OCI-LY7 (cell line): ENCODE data around the gene ZNF503. TPM values are rescaled to one million over a fixed set of nuclear protein-coding genes. Genes with fewer than 3 reads are reported as not detected.

Source experiments
- BruUV-seq: library from RNA; stranded (reverse); fragments of 400-500 nt; replicated peaks from 2 replicates; lab custom pipeline; 2021; lab: Mats Ljungman, UMichigan
- CTCF ChIA-PET: fragments of 300-600 bp; sonication (Branson Sonifier 250); formaldehyde crosslinking; loops from one replicate; lab custom pipeline; 2022; ENCODE audit warnings: antibody characterized with exemption; ENCODE audit not compliant: unreplicated experiment; lab: Charles Lee
- POLR2A ChIA-PET: fragments of 300-600 bp; sonication (Branson Sonifier 250); formaldehyde crosslinking; loops from one replicate; lab custom pipeline; 2022; ENCODE audit warnings: antibody characterized with exemption; lab: Charles Lee
- DNase-seq: peaks from one replicate; pipeline ENCODE4 v3.0.0-alpha.2; 2015; ENCODE audit warnings: low spot score
- H2AFZ ChIP-seq: fragments of 200-600 bp; sonication (generic), shearing (Covaris generic); 2 replicates; pipeline ENCODE4 v1.6.1; 2014; ENCODE audit warnings: mild to moderate bottlenecking, antibody characterized with exemption, low read length, moderate library complexity
- H3K27ac ChIP-seq: fragments of 200-600 bp; sonication (generic); 2 replicates; pipeline ENCODE4 v1.5.1; 2014; ENCODE audit warnings: mixed run types, low read depth, mild to moderate bottlenecking, moderate library complexity, low read length, inconsistent platforms; ENCODE audit not compliant: poor library complexity, severe bottlenecking
- H3K36me3 ChIP-seq: fragments of 200-600 bp; sonication (generic); 2 replicates; pipeline ENCODE4 v1.6.1; 2014; ENCODE audit warnings: mild to moderate bottlenecking, antibody characterized with exemption, low read length, moderate library complexity, mixed read lengths; ENCODE audit not compliant: insufficient read depth
- H3K4me1 ChIP-seq: fragments of 200-600 bp; sonication (generic); 2 replicates; pipeline ENCODE4 v1.5.1; 2014; ENCODE audit warnings: mild to moderate bottlenecking, low read length; ENCODE audit not compliant: insufficient read depth, poor library complexity, severe bottlenecking
- H3K4me2 ChIP-seq: fragments of 200-600 bp; sonication (generic); 2 replicates; pipeline ENCODE4 v1.6.1; 2014; ENCODE audit warnings: mild to moderate bottlenecking, low read length
- H3K4me3 ChIP-seq: fragments of 200-600 bp; sonication (generic); 2 replicates; pipeline ENCODE4 v1.5.1; 2014; ENCODE audit warnings: mild to moderate bottlenecking, low read depth, low read length; ENCODE audit not compliant: poor library complexity, severe bottlenecking
- H3K79me2 ChIP-seq: fragments of 200-600 bp; sonication (generic); 2 replicates; pipeline ENCODE4 v1.6.1; 2016; ENCODE audit warnings: low read depth, mild to moderate bottlenecking, low read length, moderate library complexity, mixed read lengths; ENCODE audit not compliant: insufficient read depth
- H3K9me2 ChIP-seq: fragments of 200-600 bp; sonication (generic); 2 replicates; pipeline ENCODE4 v1.6.1; 2016; ENCODE audit warnings: mild to moderate bottlenecking, low read length, mixed read lengths; ENCODE audit not compliant: insufficient read depth
- H3K9me3 ChIP-seq: fragments of 200-600 bp; sonication (generic); 2 replicates; pipeline ENCODE4 v1.6.1; 2014; ENCODE audit warnings: mild to moderate bottlenecking, mixed run types, low read length, mixed read lengths
- H4K20me1 ChIP-seq: fragments of 200-600 bp; sonication (generic); 2 replicates; pipeline ENCODE4 v1.6.1; 2014; ENCODE audit warnings: mild to moderate bottlenecking, antibody characterized with exemption, low read length, moderate library complexity, mixed read lengths; ENCODE audit not compliant: insufficient read depth
- CTCF ChIP-seq: fragments of 200-600 bp; sonication (generic); conservative IDR thresholded peaks from 2 replicates; pipeline ENCODE4 v1.5.1; 2014; ENCODE audit warnings: mild to moderate bottlenecking, antibody characterized with exemption, low read length, moderate library complexity, mixed read lengths
- EZH2phosphoT487 ChIP-seq: fragments of 200-600 bp; sonication (generic); IDR thresholded peaks from 2 replicates; pipeline ENCODE4 v1.6.1; 2018; ENCODE audit warnings: low read depth, borderline replicate concordance, mild to moderate bottlenecking, mixed run types, antibody characterized with exemption, low read length, moderate library complexity, mixed read lengths
- intact Hi-C: fragments of 100-400 bp; cut with micrococcal nuclease; formaldehyde crosslinking; loops from one replicate; pipeline ENCODE4 v1.10.0; 2022; ENCODE audit not compliant: unreplicated experiment
- total RNA-seq, 2 experiments: library from RNA; depleted of rRNA in 1 of 2; stranded (reverse); fragments of >200 nt in 1 of 2; shearing (Covaris generic) in 1 of 2; gene quantifications; 2 replicates each; pipeline ENCODE4 v1.2.3, GENCODE V29; 2014 to 2022

The ZNF503 gene
- total RNA-seq, 2 experiments from 2014 or later = not detected

DNA sequence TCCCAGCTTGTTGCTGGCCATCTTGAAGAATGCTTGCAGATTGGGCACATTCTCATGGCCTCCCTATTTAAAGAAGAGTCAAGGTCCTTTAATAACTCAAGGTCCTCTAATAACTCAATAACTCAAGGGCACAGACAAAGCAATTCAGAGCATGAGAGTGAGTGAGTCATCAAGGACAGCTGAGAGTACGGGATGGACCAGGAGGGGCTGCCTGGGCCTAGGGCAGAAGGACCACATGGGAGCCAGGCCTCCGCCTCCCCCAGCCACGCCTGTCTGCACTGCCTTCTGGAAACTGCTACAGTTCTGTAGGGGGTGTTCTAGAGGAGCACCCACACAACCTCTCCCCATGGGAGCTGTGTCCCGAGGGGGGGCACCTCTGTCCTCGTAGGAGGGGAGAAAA is 48.9 kb downstream of the ZNF503 start:
- Histone ChIP-seq H3K27ac (no peak overlapping the region), H3K4me1 (no peaks in the 10 kb centered on the region), H3K79me2 (no peaks in the 10 kb centered on the region), H4K20me1 (no peaks in the 10 kb centered on the region), H3K36me3 (no peaks in the 10 kb centered on the region), H3K9me3 (no peaks in the 10 kb centered on the region), H2AFZ (no peak overlapping the region), H3K4me3 (no peak overlapping the region), H3K9me2 (no peaks in the 10 kb centered on the region), H3K4me2 (no peak overlapping the region)
- no peak for DNase-seq
- CTCF ChIA-PET = no interaction called here
- no TSS peak for BruUV-seq
- intact Hi-C loops = no loop called here
- POLR2A ChIA-PET = interaction anchor here (1.0 kb wide), 1 partner anchor 18 kb away, joined by 3 read pairs; no protein-coding TSS in a partner anchor
- no peak for TF ChIP-seq EZH2phosphoT487
- TF ChIP-seq CTCF = no peak

- intact Hi-C loops = no loop called here
- no peaks in the 10 kb centered on the region for H3K36me3 ChIP-seq
- no TSS peak for BruUV-seq
- H2AFZ ChIP-seq = no peak overlapping the region
- ChIA-PET POLR2A (interaction anchor here (0.6 kb wide), 1 partner anchor 95 kb away, joined by 3 read pairs; no protein-coding TSS in a partner anchor), CTCF (no interaction called here)
- no peak overlapping the region for H3K4me3 ChIP-seq
- H3K9me3 ChIP-seq = no peaks in the 10 kb centered on the region
- no peaks in the 10 kb centered on the region for H3K9me2 ChIP-seq
- H3K79me2 ChIP-seq = no peaks in the 10 kb centered on the region
- no peak overlapping the region for H3K27ac ChIP-seq
- H4K20me1 ChIP-seq = no peaks in the 10 kb centered on the region
- no peak for DNase-seq
- no peak overlapping the region for H3K4me2 ChIP-seq
- TF ChIP-seq EZH2phosphoT487 (no peak), CTCF (no peak)
- H3K4me1 ChIP-seq = no peaks in the 10 kb centered on the region
Observed at GRCh38 chr10:75351637-75352036, 49.9 kb downstream of the ZNF503 start.

GRCh38 chr10:75350791-75351190 is 50.8 kb downstream of the ZNF503 start:
- H3K4me2 ChIP-seq = no peak overlapping the region
- no peaks in the 10 kb centered on the region for H3K4me1 ChIP-seq
- no peak overlapping the region for H2AFZ ChIP-seq
- no peaks in the 10 kb centered on the region for H3K36me3 ChIP-seq
- no peaks in the 10 kb centered on the region for H3K9me3 ChIP-seq
- no peak overlapping the region for H3K4me3 ChIP-seq
- ChIA-PET POLR2A (interaction anchor here (0.6 kb wide), 1 partner anchor 95 kb away, joined by 3 read pairs; no protein-coding TSS in a partner anchor), CTCF (no interaction called here)
- H3K79me2 ChIP-seq = no peaks in the 10 kb centered on the region
- intact Hi-C loops = no loop called here
- H3K27ac ChIP-seq = no peak overlapping the region
- TF ChIP-seq EZH2phosphoT487 (no peak), CTCF (no peak)
- no peak for DNase-seq
- H4K20me1 ChIP-seq = no peaks in the 10 kb centered on the region
- no TSS peak for BruUV-seq
- H3K9me2 ChIP-seq = no peaks in the 10 kb centered on the region

Other genes starting within 250 kb of the ZNF503 start
- gene VDAC2, start 191.0 kb downstream of the ZNF503 start, total RNA-seq (2014; rRNA removed; shearing (Covaris generic)) = 77.8 and 81.4 TPM in 2 replicates
- 148 and 182 TPM in 2 replicates for gene VDAC2, start 191.0 kb downstream of the ZNF503 start, total RNA-seq (2022)
- 20.7 and 37.7 TPM in 2 replicates for gene COMTD1, start 165.8 kb downstream of the ZNF503 start, total RNA-seq (2014; rRNA removed; shearing (Covaris generic))
- 37.6 and 47.2 TPM in 2 replicates for gene COMTD1, start 165.8 kb downstream of the ZNF503 start, total RNA-seq (2022)
- gene LRMDA, start 29.9 kb upstream of the ZNF503 start, total RNA-seq (2014; rRNA removed; shearing (Covaris generic)) = not detected in 2 replicates
- not detected in 2 replicates for gene LRMDA, start 29.9 kb upstream of the ZNF503 start, total RNA-seq (2022)